Osteocyte (in vitro differentiated cells): ENCODE data around the gene IL31RA. TPM values are rescaled to one million over a fixed set of nuclear protein-coding genes. Genes with fewer than 3 reads are reported as not detected.

Experiments used
- DNase-seq: peaks from one replicate; pipeline ENCODE4 v3.0.0; 2021; ENCODE audit warnings: mixed read lengths; ENCODE audit not compliant: unreplicated experiment; ENCODE audit errors: extremely low spot score
- H3K27ac Mint-ChIP-seq: one replicate; pipeline ENCODE4 v1.8.0; 2021; ENCODE audit warnings: mild to moderate bottlenecking, mixed read lengths; ENCODE audit not compliant: unreplicated experiment
- H3K27me3 Mint-ChIP-seq: one replicate; pipeline ENCODE4 v1.8.0; 2021; ENCODE audit warnings: mixed read lengths; ENCODE audit not compliant: unreplicated experiment
- H3K36me3 Mint-ChIP-seq: one replicate; pipeline ENCODE4 v1.8.0; 2021; ENCODE audit warnings: mixed read lengths; ENCODE audit not compliant: unreplicated experiment
- H3K4me1 Mint-ChIP-seq: one replicate; pipeline ENCODE4 v1.8.0; 2021; ENCODE audit warnings: mixed read lengths; ENCODE audit not compliant: unreplicated experiment
- H3K4me3 Mint-ChIP-seq: one replicate; pipeline ENCODE4 v1.8.0; 2021; ENCODE audit warnings: mild to moderate bottlenecking, moderate library complexity, mixed read lengths; ENCODE audit not compliant: unreplicated experiment
- H3K9me3 Mint-ChIP-seq: one replicate; pipeline ENCODE4 v1.8.0; 2021; ENCODE audit warnings: mixed read lengths; ENCODE audit not compliant: unreplicated experiment
- CTCF ChIP-seq: fragments of 200-600 bp; sonication (generic); IDR thresholded peaks from 2 replicates; pipeline ENCODE4 v1.5.0; 2021; ENCODE audit warnings: antibody characterized with exemption, mild to moderate bottlenecking, moderate library complexity
- total RNA-seq: library from RNA; stranded (reverse); gene quantifications from 2 replicates; pipeline ENCODE4 v1.2.1, GENCODE V29; 2021

The IL31RA gene
- total RNA-seq, 1 donor from 2014 or later = not detected

- DNase-seq = no peak
- H3K27ac Mint-ChIP-seq = no peak overlapping the region
- peaks cover 22% of the 10 kb centered on the region for H3K4me1 Mint-ChIP-seq
- H3K4me3 Mint-ChIP-seq = no peak overlapping the region
- TF ChIP-seq CTCF = no peak
- no peaks in the 10 kb centered on the region for H3K27me3 Mint-ChIP-seq
- H3K36me3 Mint-ChIP-seq = no peaks in the 10 kb centered on the region
- H3K9me3 Mint-ChIP-seq = no peaks in the 10 kb centered on the region
Measured at GRCh38 chr5:55903121-55903701, 52.1 kb downstream of the IL31RA start.

GRCh38 chr5:55904152-55904551 lies 53.0 kb downstream of the IL31RA start:
- no peaks in the 10 kb centered on the region for H3K27me3 Mint-ChIP-seq

GRCh38 chr5:55905251-55905650 lies 54.1 kb downstream of the IL31RA start:
- H3K9me3 Mint-ChIP-seq = no peaks in the 10 kb centered on the region
- H3K4me3 Mint-ChIP-seq = no peak overlapping the region
- H3K27ac Mint-ChIP-seq = no peak overlapping the region
- no peaks in the 10 kb centered on the region for H3K36me3 Mint-ChIP-seq
- H3K27me3 Mint-ChIP-seq = no peaks in the 10 kb centered on the region
- no peak for DNase-seq
- H3K4me1 Mint-ChIP-seq = peaks cover 18% of the 10 kb centered on the region
- TF ChIP-seq CTCF = no peak

More at GRCh38 chr5:55904152-55904551, 53.0 kb downstream of the IL31RA start:
- no peak for DNase-seq
- no peak overlapping the region for H3K4me3 Mint-ChIP-seq
- H3K9me3 Mint-ChIP-seq = no peaks in the 10 kb centered on the region
- H3K27ac Mint-ChIP-seq = no peak overlapping the region
- H3K4me1 Mint-ChIP-seq = peaks cover 21% of the 10 kb centered on the region
- H3K36me3 Mint-ChIP-seq = no peaks in the 10 kb centered on the region
- no peak for TF ChIP-seq CTCF

GRCh38 chr5:55907927-55908326 lies 56.8 kb downstream of the IL31RA start:
- no peak for DNase-seq
- H3K36me3 Mint-ChIP-seq = no peaks in the 10 kb centered on the region
- H3K27me3 Mint-ChIP-seq = no peaks in the 10 kb centered on the region
- no peak overlapping the region for H3K4me3 Mint-ChIP-seq
- H3K9me3 Mint-ChIP-seq = no peaks in the 10 kb centered on the region
- H3K27ac Mint-ChIP-seq = no peak overlapping the region
- H3K4me1 Mint-ChIP-seq = peaks cover 28% of the 10 kb centered on the region
- no peak for TF ChIP-seq CTCF

- no peak overlapping the region for H3K27ac Mint-ChIP-seq
- no peak for TF ChIP-seq CTCF
- H3K4me1 Mint-ChIP-seq = peaks cover 24% of the 10 kb centered on the region
- H3K9me3 Mint-ChIP-seq = no peaks in the 10 kb centered on the region
- no peak for DNase-seq
- no peak overlapping the region for H3K4me3 Mint-ChIP-seq
- no peaks in the 10 kb centered on the region for H3K27me3 Mint-ChIP-seq
- H3K36me3 Mint-ChIP-seq = no peaks in the 10 kb centered on the region
Measured at GRCh38 chr5:55908804-55909203, 57.6 kb downstream of the IL31RA start.
